OCI-LY1 (cell line): ENCODE results near the gene CCDC159.

Experiments used
- EZH2 ChIP-seq: fragments of 200-600 bp; sonication (generic), shearing (Covaris generic); IDR thresholded peaks from 2 replicates; pipeline ENCODE4 v1.8.0; 2017; ENCODE audit warnings: borderline replicate concordance, mixed run types, mild to moderate bottlenecking, antibody characterized with exemption, low read length, moderate library complexity, mixed read lengths
- TF ChIP-seq, protein P1 (sequence below): fragments of 200-600 bp; sonication (generic), shearing (Covaris generic); IDR thresholded peaks from 2 replicates; pipeline ENCODE4 v1.5.1; 2017; ENCODE audit warnings: mild to moderate bottlenecking, antibody characterized with exemption, low read length, moderate library complexity, mixed read lengths

DNA sequence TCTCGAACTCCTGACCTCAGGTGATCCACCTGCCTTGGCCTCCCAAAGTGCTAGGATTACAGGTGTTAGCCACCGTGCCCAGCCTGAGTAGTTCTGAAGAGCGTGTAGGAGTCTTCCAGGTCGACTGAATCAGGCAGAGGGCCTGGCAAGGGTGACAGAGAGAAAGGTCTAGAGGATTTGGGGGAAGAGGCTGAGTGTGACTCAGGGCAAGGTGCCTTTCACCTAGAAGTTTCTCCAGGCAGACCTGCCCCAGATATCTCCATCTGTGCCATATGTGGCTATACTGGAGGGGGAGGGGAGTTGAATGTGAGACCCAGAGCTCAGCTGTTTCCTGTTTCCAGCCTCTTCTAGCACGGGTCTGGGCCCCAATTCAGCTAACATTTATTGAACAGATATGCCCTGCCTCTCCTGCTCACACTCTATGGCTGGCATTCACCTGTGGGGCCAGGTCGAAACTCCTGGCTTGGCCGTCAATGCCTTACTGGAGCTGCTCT is 1.3 kb downstream of the CCDC159 start:
- TF ChIP-seq, protein P1, sequence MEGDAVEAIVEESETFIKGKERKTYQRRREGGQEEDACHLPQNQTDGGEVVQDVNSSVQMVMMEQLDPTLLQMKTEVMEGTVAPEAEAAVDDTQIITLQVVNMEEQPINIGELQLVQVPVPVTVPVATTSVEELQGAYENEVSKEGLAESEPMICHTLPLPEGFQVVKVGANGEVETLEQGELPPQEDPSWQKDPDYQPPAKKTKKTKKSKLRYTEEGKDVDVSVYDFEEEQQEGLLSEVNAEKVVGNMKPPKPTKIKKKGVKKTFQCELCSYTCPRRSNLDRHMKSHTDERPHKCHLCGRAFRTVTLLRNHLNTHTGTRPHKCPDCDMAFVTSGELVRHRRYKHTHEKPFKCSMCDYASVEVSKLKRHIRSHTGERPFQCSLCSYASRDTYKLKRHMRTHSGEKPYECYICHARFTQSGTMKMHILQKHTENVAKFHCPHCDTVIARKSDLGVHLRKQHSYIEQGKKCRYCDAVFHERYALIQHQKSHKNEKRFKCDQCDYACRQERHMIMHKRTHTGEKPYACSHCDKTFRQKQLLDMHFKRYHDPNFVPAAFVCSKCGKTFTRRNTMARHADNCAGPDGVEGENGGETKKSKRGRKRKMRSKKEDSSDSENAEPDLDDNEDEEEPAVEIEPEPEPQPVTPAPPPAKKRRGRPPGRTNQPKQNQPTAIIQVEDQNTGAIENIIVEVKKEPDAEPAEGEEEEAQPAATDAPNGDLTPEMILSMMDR = no peak
- no peak for TF ChIP-seq EZH2
